ENCODE data around the gene NIPAL4.

DNA sequence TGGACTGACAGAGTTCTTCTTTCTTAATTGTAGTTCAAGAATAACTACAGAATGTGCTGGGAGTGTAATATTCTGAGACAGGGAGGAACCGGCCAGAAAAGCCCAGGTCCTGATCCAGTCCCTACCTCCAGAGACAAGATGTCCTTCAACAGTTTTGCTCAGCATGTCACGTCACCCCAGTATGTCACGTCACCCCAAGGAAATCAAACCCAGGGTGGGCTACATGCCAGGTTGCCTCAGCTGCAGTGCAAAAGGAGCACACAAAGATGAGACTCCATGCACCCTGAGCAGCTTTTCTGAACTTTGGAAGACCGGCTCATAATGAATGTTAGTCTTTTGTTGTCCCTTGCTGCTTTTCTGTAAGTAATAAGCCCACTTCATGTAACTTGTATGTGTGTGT is 25.9 kb upstream of the NIPAL4 start:
- TF ChIP-seq SUZ12 (IDR thresholded peaks at IDR 0.05) (no peak), SP1 (IDR thresholded peaks at IDR 0.05) (no peak), ZNF384 (IDR thresholded peaks at IDR 0.05) (no peak), BHLHE40 (IDR thresholded peaks at IDR 0.05; ENCODE audit: borderline replicate concordance) (no peak), ARNT (IDR thresholded peaks at IDR 0.05) (no peak), FOXA1 (IDR thresholded peaks at IDR 0.05) (no peak)
- TF ChIP-seq, protein P1, sequence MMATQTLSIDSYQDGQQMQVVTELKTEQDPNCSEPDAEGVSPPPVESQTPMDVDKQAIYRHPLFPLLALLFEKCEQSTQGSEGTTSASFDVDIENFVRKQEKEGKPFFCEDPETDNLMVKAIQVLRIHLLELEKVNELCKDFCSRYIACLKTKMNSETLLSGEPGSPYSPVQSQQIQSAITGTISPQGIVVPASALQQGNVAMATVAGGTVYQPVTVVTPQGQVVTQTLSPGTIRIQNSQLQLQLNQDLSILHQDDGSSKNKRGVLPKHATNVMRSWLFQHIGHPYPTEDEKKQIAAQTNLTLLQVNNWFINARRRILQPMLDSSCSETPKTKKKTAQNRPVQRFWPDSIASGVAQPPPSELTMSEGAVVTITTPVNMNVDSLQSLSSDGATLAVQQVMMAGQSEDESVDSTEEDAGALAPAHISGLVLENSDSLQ (IDR thresholded peaks at IDR 0.05): no peak
